GM23338 (cell line): ENCODE data around the gene MYOM1.

Source experiments
- CREB1 ChIP-seq: fragments of 250-450 bp; sonication (Bioruptor Pico); IDR thresholded peaks from 2 replicates; pipeline ENCODE4 v1.5.0; 2020; ENCODE audit warnings: low read depth, mild to moderate bottlenecking, moderate library complexity
- CTCF ChIP-seq, 2 experiments: fragments of 200-600 bp in 1 of 2; sonication (generic) in 1 of 2; conservative IDR thresholded peaks; 2 replicates each; pipeline versions ENCODE4 v1.5.1 to v1.6.1; 2016 to 2017; ENCODE audit warnings: antibody characterized with exemption in 2 of 2, low read depth in 2 of 2, mild to moderate bottlenecking in 2 of 2, moderate library complexity in 1 of 2
- EZH2 ChIP-seq: fragments of 200-600 bp; sonication (generic); IDR thresholded peaks from one replicate; pipeline ENCODE4 v1.8.0; 2017; ENCODE audit warnings: antibody characterized with exemption, mild to moderate bottlenecking, low read depth; ENCODE audit not compliant: unreplicated experiment
- POLR2AphosphoS5 ChIP-seq: IDR thresholded peaks from 2 replicates; pipeline ENCODE4 v1.6.1; 2016; ENCODE audit warnings: antibody characterized with exemption, low read depth
- REST ChIP-seq: IDR thresholded peaks from one replicate; pipeline ENCODE4 v1.6.1; 2018; ENCODE audit warnings: antibody characterized with exemption; ENCODE audit not compliant: unreplicated experiment

- TF ChIP-seq CTCF (conservative IDR thresholded peaks at IDR 0.05; ENCODE audit: low read depth in 2 of 2) = no peak
- TF ChIP-seq CREB1 (CRISPR knock-in tag) = no peak
- no peak for TF ChIP-seq POLR2AphosphoS5
- no peak for TF ChIP-seq EZH2
- TF ChIP-seq REST = no peak
Measured at GRCh38 chr18:3135536-3135935, 84.2 kb downstream of the MYOM1 start.
